T47D (cell line): ENCODE data around the gene MICB.

ENCODE experiments used
- DNase-seq, 2 experiments: peaks; one replicate each; pipeline versions ENCODE4 v3.0.0 to v3.0.0-alpha.2; 2011 to 2012; ENCODE audit warnings: low read depth in 1 of 2, low spot score in 1 of 2
- JUND ChIP-seq: IDR thresholded peaks from 2 replicates; pipeline ENCODE4 v1.6.1; 2012; ENCODE audit warnings: low read depth
- in situ Hi-C: cut with HindIII; loops from 2 replicates; pipeline ENCODE4 v1.10.0; 2016; ENCODE audit warnings: low sequenced_read_pairs, low pct_unique_long_range_greater_than_20kb

MICB gene

GRCh38 chr6:31559606-31559957 is 61.6 kb downstream of the MICB start:
- no peak for TF ChIP-seq JUND
- DNase-seq: no peak
- in situ Hi-C loops: no loop called here

GRCh38 chr6:31559958-31560696 is 62.2 kb downstream of the MICB start:
- DNase-seq: no peak
- in situ Hi-C loops: no loop called here
- no peak for TF ChIP-seq JUND

- in situ Hi-C loops: no loop called here
- DNase-seq: no peak
- TF ChIP-seq JUND: no peak
These were observed 62.7 kb downstream of the MICB start for GRCh38 chr6:31560697-31561058.
